ENCODE data around the gene SRD5A3.

DNA sequence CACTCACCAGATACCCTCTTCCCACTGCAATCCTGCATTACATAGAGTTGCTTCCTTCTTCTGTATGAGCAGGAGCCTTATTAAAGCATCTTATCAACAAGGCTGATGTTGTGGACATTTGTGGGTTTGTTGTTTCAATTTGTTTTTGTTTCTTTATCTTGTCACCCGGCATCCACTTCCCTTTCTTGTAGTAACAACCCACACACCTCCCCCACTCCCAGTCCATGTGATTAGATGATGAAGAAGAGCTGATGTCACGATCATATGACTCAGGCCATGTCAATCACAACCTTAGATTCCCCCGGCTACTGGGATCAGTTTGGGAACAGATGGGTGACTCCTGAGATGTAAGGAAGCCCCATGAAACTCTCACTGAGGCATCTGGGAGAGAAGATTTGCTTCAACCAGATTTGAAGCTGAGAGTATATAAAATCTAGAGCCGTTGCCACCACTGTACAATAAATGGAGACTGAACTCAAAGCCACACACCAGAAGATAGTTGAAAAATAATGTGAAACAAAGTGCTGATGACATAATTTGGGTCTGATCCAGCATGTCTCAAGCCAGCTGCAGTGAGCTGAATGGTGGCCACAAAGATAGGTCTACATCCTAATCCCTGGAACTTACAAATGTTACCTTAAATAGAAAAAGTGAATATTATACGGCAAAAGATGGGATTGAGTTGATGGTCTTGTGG is 34.1 kb upstream of the SRD5A3 start:
- TF ChIP-seq CREB1 (CRISPR knock-in tag; IDR thresholded peaks at IDR 0.05), result no peak
- TF ChIP-seq, protein P1, sequence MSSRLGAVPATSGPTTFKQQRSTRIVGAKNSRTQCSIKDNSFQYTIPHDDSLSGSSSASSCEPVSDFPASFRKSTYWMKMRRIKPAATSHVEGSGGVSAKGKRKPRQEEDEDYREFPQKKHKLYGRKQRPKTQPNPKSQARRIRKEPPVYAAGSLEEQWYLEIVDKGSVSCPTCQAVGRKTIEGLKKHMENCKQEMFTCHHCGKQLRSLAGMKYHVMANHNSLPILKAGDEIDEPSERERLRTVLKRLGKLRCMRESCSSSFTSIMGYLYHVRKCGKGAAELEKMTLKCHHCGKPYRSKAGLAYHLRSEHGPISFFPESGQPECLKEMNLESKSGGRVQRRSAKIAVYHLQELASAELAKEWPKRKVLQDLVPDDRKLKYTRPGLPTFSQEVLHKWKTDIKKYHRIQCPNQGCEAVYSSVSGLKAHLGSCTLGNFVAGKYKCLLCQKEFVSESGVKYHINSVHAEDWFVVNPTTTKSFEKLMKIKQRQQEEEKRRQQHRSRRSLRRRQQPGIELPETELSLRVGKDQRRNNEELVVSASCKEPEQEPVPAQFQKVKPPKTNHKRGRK (CRISPR knock-in tag; IDR thresholded peaks at IDR 0.05; ENCODE audit: borderline replicate concordance), result no peak
- no peak for TF ChIP-seq TEAD4 (CRISPR knock-in tag; IDR thresholded peaks at IDR 0.05)
- TF ChIP-seq, protein P2, sequence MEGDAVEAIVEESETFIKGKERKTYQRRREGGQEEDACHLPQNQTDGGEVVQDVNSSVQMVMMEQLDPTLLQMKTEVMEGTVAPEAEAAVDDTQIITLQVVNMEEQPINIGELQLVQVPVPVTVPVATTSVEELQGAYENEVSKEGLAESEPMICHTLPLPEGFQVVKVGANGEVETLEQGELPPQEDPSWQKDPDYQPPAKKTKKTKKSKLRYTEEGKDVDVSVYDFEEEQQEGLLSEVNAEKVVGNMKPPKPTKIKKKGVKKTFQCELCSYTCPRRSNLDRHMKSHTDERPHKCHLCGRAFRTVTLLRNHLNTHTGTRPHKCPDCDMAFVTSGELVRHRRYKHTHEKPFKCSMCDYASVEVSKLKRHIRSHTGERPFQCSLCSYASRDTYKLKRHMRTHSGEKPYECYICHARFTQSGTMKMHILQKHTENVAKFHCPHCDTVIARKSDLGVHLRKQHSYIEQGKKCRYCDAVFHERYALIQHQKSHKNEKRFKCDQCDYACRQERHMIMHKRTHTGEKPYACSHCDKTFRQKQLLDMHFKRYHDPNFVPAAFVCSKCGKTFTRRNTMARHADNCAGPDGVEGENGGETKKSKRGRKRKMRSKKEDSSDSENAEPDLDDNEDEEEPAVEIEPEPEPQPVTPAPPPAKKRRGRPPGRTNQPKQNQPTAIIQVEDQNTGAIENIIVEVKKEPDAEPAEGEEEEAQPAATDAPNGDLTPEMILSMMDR (IDR thresholded peaks at IDR 0.05), result no peak
- no peak for TF ChIP-seq JAZF1 (CRISPR knock-in tag; IDR thresholded peaks at IDR 0.05)
- no peak for TF ChIP-seq ESRRA (CRISPR knock-in tag; IDR thresholded peaks at IDR 0.05; ENCODE audit: borderline replicate concordance)
- TF ChIP-seq, protein P3, sequence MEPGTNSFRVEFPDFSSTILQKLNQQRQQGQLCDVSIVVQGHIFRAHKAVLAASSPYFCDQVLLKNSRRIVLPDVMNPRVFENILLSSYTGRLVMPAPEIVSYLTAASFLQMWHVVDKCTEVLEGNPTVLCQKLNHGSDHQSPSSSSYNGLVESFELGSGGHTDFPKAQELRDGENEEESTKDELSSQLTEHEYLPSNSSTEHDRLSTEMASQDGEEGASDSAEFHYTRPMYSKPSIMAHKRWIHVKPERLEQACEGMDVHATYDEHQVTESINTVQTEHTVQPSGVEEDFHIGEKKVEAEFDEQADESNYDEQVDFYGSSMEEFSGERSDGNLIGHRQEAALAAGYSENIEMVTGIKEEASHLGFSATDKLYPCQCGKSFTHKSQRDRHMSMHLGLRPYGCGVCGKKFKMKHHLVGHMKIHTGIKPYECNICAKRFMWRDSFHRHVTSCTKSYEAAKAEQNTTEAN (CRISPR knock-in tag; IDR thresholded peaks at IDR 0.05), result no peak
- no peak for TF ChIP-seq ATF1 (CRISPR knock-in tag; IDR thresholded peaks at IDR 0.05)
- TF ChIP-seq, protein P4, sequence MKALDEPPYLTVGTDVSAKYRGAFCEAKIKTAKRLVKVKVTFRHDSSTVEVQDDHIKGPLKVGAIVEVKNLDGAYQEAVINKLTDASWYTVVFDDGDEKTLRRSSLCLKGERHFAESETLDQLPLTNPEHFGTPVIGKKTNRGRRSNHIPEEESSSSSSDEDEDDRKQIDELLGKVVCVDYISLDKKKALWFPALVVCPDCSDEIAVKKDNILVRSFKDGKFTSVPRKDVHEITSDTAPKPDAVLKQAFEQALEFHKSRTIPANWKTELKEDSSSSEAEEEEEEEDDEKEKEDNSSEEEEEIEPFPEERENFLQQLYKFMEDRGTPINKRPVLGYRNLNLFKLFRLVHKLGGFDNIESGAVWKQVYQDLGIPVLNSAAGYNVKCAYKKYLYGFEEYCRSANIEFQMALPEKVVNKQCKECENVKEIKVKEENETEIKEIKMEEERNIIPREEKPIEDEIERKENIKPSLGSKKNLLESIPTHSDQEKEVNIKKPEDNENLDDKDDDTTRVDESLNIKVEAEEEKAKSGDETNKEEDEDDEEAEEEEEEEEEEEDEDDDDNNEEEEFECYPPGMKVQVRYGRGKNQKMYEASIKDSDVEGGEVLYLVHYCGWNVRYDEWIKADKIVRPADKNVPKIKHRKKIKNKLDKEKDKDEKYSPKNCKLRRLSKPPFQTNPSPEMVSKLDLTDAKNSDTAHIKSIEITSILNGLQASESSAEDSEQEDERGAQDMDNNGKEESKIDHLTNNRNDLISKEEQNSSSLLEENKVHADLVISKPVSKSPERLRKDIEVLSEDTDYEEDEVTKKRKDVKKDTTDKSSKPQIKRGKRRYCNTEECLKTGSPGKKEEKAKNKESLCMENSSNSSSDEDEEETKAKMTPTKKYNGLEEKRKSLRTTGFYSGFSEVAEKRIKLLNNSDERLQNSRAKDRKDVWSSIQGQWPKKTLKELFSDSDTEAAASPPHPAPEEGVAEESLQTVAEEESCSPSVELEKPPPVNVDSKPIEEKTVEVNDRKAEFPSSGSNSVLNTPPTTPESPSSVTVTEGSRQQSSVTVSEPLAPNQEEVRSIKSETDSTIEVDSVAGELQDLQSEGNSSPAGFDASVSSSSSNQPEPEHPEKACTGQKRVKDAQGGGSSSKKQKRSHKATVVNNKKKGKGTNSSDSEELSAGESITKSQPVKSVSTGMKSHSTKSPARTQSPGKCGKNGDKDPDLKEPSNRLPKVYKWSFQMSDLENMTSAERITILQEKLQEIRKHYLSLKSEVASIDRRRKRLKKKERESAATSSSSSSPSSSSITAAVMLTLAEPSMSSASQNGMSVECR (CRISPR knock-in tag; IDR thresholded peaks at IDR 0.05; ENCODE audit: borderline replicate concordance), result no peak
- no peak for TF ChIP-seq TEAD1 (CRISPR knock-in tag; IDR thresholded peaks at IDR 0.05)
- TF ChIP-seq, protein P5, sequence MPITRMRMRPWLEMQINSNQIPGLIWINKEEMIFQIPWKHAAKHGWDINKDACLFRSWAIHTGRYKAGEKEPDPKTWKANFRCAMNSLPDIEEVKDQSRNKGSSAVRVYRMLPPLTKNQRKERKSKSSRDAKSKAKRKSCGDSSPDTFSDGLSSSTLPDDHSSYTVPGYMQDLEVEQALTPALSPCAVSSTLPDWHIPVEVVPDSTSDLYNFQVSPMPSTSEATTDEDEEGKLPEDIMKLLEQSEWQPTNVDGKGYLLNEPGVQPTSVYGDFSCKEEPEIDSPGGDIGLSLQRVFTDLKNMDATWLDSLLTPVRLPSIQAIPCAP (CRISPR knock-in tag; IDR thresholded peaks at IDR 0.05), result no peak
- TF ChIP-seq, protein P6, sequence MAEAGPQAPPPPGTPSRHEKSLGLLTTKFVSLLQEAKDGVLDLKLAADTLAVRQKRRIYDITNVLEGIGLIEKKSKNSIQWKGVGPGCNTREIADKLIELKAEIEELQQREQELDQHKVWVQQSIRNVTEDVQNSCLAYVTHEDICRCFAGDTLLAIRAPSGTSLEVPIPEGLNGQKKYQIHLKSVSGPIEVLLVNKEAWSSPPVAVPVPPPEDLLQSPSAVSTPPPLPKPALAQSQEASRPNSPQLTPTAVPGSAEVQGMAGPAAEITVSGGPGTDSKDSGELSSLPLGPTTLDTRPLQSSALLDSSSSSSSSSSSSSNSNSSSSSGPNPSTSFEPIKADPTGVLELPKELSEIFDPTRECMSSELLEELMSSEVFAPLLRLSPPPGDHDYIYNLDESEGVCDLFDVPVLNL (CRISPR knock-in tag; IDR thresholded peaks at IDR 0.05; ENCODE audit: borderline replicate concordance, low read depth), result no peak

All from WTC11 (cell line).